Measurements from ENCODE around the gene LRRC45.

DNA sequence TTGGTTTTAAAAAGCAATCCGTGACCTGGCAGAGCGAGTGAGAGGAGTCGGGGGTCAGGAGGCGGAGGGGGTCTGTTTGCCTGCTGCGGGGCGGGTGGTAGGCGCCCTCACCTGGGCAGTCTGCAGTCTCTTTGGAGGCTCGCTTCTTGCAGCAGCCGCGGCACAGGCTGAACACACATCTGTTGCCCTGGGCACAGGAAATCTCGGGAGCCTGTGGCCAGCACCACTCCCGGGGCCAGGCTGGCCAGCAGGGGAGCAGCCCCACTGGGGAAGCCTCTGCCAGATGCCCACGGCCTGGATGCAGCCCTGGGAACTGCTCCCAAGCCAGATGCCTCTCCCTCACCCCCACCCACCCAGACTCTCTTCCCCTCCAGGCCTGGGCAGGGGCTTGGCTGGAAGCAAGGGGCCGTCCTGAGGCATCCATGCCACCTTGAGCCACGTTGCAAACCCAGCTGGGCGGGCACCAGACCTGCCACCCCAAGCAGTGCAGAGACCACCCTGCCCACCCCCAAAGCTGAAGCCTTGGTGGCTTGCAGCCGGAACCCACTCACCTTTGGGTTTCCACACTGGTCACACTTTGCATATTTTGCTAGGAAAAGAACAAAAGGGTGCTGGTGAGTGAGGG is 35.2 kb downstream of the LRRC45 start:
- TF ChIP-seq, protein P1, sequence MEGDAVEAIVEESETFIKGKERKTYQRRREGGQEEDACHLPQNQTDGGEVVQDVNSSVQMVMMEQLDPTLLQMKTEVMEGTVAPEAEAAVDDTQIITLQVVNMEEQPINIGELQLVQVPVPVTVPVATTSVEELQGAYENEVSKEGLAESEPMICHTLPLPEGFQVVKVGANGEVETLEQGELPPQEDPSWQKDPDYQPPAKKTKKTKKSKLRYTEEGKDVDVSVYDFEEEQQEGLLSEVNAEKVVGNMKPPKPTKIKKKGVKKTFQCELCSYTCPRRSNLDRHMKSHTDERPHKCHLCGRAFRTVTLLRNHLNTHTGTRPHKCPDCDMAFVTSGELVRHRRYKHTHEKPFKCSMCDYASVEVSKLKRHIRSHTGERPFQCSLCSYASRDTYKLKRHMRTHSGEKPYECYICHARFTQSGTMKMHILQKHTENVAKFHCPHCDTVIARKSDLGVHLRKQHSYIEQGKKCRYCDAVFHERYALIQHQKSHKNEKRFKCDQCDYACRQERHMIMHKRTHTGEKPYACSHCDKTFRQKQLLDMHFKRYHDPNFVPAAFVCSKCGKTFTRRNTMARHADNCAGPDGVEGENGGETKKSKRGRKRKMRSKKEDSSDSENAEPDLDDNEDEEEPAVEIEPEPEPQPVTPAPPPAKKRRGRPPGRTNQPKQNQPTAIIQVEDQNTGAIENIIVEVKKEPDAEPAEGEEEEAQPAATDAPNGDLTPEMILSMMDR (conservative IDR thresholded peaks at IDR 0.05; ENCODE audit: low read depth, low read length): no peak
- TF ChIP-seq POLR2A (IDR thresholded peaks at IDR 0.05; ENCODE audit: low read depth, low read length): no peak
- TF ChIP-seq CEBPB (IDR thresholded peaks at IDR 0.05; ENCODE audit: low read depth, low read length): no peak
- TF ChIP-seq BHLHE40 (IDR thresholded peaks at IDR 0.05; ENCODE audit: low read depth, low read length): no peak
- TF ChIP-seq, protein P2, sequence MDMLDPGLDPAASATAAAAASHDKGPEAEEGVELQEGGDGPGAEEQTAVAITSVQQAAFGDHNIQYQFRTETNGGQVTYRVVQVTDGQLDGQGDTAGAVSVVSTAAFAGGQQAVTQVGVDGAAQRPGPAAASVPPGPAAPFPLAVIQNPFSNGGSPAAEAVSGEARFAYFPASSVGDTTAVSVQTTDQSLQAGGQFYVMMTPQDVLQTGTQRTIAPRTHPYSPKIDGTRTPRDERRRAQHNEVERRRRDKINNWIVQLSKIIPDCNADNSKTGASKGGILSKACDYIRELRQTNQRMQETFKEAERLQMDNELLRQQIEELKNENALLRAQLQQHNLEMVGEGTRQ (IDR thresholded peaks at IDR 0.05; ENCODE audit: low read depth, low read length): no peak
- TF ChIP-seq FOS (IDR thresholded peaks at IDR 0.05; ENCODE audit: low read depth, low read length): no peak
- TF ChIP-seq CHD1 (IDR thresholded peaks at IDR 0.05; ENCODE audit: low read depth, low read length): no peak
- TF ChIP-seq, protein P3, sequence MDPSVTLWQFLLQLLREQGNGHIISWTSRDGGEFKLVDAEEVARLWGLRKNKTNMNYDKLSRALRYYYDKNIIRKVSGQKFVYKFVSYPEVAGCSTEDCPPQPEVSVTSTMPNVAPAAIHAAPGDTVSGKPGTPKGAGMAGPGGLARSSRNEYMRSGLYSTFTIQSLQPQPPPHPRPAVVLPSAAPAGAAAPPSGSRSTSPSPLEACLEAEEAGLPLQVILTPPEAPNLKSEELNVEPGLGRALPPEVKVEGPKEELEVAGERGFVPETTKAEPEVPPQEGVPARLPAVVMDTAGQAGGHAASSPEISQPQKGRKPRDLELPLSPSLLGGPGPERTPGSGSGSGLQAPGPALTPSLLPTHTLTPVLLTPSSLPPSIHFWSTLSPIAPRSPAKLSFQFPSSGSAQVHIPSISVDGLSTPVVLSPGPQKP (IDR thresholded peaks at IDR 0.05; ENCODE audit: borderline replicate concordance, low read depth, low read length): no peak
- TF ChIP-seq RCOR1 (IDR thresholded peaks at IDR 0.05; ENCODE audit: insufficient replicate concordance, low read length): no peak

Measured in IMR-90 (cell line).